Fibroblast of lung (primary cell): Measurements from ENCODE around the gene CDPF1.

Experiments
- CTCF ChIP-seq, 2 donors: IDR thresholded peaks in 1 of 2; conservative IDR thresholded peaks in 1 of 2; 1 replicate in 1 of 2; 2 replicates in 1 of 2; pipeline ENCODE4 v1.5.1; 2011 to 2012; ENCODE audit warnings: low read length in 2 of 2, control low read depth in 1 of 2, inconsistent platforms in 1 of 2, low read depth in 1 of 2, mild to moderate bottlenecking in 1 of 2
- EZH2 ChIP-seq: IDR thresholded peaks from 2 replicates; pipeline ENCODE4 v1.5.1; 2012; ENCODE audit warnings: low read length, control low read depth, mild to moderate bottlenecking; ENCODE audit errors: missing control alignments

- no peak for TF ChIP-seq CTCF (conservative IDR thresholded peaks at IDR 0.05 in 1 of 2, IDR thresholded peaks at IDR 0.05 in 1 of 2; ENCODE audit: low read depth in 1 of 2, low read length in 2 of 2)
- TF ChIP-seq EZH2, result no peak
Observed at GRCh38 chr22:46256358-46256958, 6.4 kb upstream of the CDPF1 start.
